SK-N-SH treated with all-trans-retinoic acid at 6 μM for 48 hours (cell line): ENCODE data around the gene UAP1L1.
"Not testable (repeated sequence)": the region's sequence is repeated elsewhere in the genome, so short reads cannot be mapped to it uniquely, and the experiment has no call there.

Experiments used
- CSDC2 ChIP-seq: fragments of 250-450 bp; sonication (Bioruptor Pico); IDR thresholded peaks from 2 replicates; pipeline ENCODE4 v1.5.0; 2020; ENCODE audit warnings: mild to moderate bottlenecking, moderate library complexity
- ESRRG ChIP-seq: fragments of 250-450 bp; sonication (Bioruptor Pico); IDR thresholded peaks from 2 replicates; pipeline ENCODE4 v1.6.1; 2021; ENCODE audit warnings: mild to moderate bottlenecking
- ZC3H10 ChIP-seq: fragments of 250-450 bp; sonication (Bioruptor Pico); IDR thresholded peaks from 2 replicates; pipeline ENCODE4 v1.5.1; 2021; ENCODE audit warnings: mild to moderate bottlenecking, moderate library complexity

- not testable (repeated sequence) for TF ChIP-seq CSDC2, ZC3H10, ESRRG (CRISPR knock-in tag)
These were observed 44.8 kb downstream of the UAP1L1 start for GRCh38 chr9:137121927-137122795.
